ENCODE results near the gene FMN1.

FMN1 gene

DNA sequence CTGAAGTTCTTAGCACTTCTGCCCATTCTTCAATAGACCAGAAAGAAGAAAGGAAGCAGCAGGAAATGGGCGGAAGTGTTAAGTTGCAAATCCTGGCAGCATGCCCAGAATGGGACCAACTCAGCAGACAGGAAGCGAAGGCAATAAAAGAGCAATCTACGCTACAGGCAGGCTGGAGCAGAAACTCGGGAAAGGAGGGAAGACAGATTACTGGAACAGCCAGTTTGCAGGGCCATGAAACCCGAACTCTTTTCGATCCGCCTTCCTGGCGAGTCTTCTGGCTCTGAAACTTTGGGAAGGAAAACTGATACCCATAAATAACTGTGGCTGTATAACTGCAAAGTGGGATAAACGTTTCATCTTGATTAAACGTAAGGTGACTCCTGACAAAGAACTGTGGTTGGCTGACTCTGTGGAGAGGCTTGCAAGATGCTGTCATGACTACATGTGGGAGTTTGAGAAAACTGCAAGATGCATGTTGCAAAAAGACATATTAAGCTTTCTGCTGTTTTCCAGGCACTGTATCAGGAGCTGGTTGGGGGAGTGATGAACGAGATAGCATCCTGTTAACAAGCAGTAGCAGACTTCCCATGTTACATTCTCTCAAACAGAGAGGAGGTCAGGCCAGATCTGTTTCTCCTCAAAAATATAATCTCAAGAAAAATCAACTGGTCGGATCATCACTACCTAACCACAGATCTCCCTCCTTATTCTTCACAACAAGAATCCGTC, 67.8 kb downstream of the FMN1 start:
- H3K9me3 ChIP-seq (ENCODE audit: control insufficient read depth in 2 of 2, low read length in 2 of 2) = no peaks in the 10 kb centered on the region
- H3K4me1 ChIP-seq (ENCODE audit: control insufficient read depth in 2 of 2, insufficient read depth in 2 of 2, low read length in 2 of 2) = peaks cover 12 to 13% of the 10 kb centered on the region in 2 donors
- no peaks in the 10 kb centered on the region for H3K27me3 ChIP-seq (ENCODE audit: control insufficient read depth in 2 of 2, insufficient read depth in 2 of 2, low read length in 2 of 2)
- H3K4me3 ChIP-seq (ENCODE audit: low read length in 2 of 2) = peak overlapping the region in 1 of 2 donors; percentile 46
- no peak overlapping the region for H3K9ac ChIP-seq (ENCODE audit: low read depth in 1 of 2, low read length in 2 of 2)
- no peaks in the 10 kb centered on the region for H3K36me3 ChIP-seq (ENCODE audit: control insufficient read depth in 2 of 2, insufficient read depth in 2 of 2, low read length in 2 of 2)
- peak overlapping the region; percentile 38 to 48 for H3K27ac ChIP-seq (ENCODE audit: low read depth in 2 of 2, low read length in 2 of 2)

- no peak overlapping the region for H3K4me3 ChIP-seq (ENCODE audit: low read length in 2 of 2)
- peak overlapping the region in 1 of 2 donors; percentile 34 for H3K27ac ChIP-seq (ENCODE audit: low read depth in 2 of 2, low read length in 2 of 2)
- no peaks in the 10 kb centered on the region for H3K27me3 ChIP-seq (ENCODE audit: control insufficient read depth in 2 of 2, insufficient read depth in 2 of 2, low read length in 2 of 2)
- H3K36me3 ChIP-seq (ENCODE audit: control insufficient read depth in 2 of 2, insufficient read depth in 2 of 2, low read length in 2 of 2) = no peaks in the 10 kb centered on the region
- no peaks in the 10 kb centered on the region for H3K9me3 ChIP-seq (ENCODE audit: control insufficient read depth in 2 of 2, low read length in 2 of 2)
- H3K9ac ChIP-seq (ENCODE audit: low read depth in 1 of 2, low read length in 2 of 2) = no peak overlapping the region
- H3K4me1 ChIP-seq (ENCODE audit: control insufficient read depth in 2 of 2, insufficient read depth in 2 of 2, low read length in 2 of 2) = peaks cover 8 to 10% of the 10 kb centered on the region in 2 donors
Measured at GRCh38 chr15:33125894-33126537, 68.5 kb downstream of the FMN1 start.

- Histone ChIP-seq H3K9ac (ENCODE audit: low read depth in 1 of 2, low read length in 2 of 2) (no peak overlapping the region), H3K27ac (ENCODE audit: low read depth in 2 of 2, low read length in 2 of 2) (no peak overlapping the region), H3K4me1 (ENCODE audit: control insufficient read depth in 2 of 2, insufficient read depth in 2 of 2, low read length in 2 of 2) (peaks cover 8 to 10% of the 10 kb centered on the region in 2 donors), H3K36me3 (ENCODE audit: control insufficient read depth in 2 of 2, insufficient read depth in 2 of 2, low read length in 2 of 2) (no peaks in the 10 kb centered on the region), H3K27me3 (ENCODE audit: control insufficient read depth in 2 of 2, insufficient read depth in 2 of 2, low read length in 2 of 2) (no peaks in the 10 kb centered on the region), H3K9me3 (ENCODE audit: control insufficient read depth in 2 of 2, low read length in 2 of 2) (no peaks in the 10 kb centered on the region), H3K4me3 (ENCODE audit: low read length in 2 of 2) (no peak overlapping the region)
Measured at GRCh38 chr15:33124811-33125210, 69.7 kb downstream of the FMN1 start.

DNA sequence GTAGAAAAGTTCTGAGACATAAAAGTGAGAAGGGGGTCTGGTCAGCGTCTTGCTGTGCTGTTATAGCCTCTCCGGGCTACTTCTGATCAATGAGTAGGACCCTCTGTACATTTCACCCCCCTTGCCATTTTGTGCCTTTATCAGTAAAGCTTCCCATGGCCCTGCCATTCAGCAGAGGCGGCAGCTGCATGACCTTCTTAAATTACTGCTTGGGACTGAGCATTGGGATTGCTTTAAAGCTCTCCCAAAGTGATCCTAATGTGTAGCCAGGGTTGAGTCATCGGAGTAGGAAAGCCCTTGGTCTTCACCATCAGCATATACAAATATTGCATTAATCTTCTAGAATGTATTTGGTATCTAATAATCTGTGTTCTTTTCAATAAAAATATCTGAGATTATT, 70.2 kb downstream of the FMN1 start:
- Histone ChIP-seq H3K4me1 (ENCODE audit: control insufficient read depth in 2 of 2, insufficient read depth in 2 of 2, low read length in 2 of 2) (peaks cover 8 to 10% of the 10 kb centered on the region in 2 donors), H3K4me3 (ENCODE audit: low read length in 2 of 2) (no peak overlapping the region), H3K27me3 (ENCODE audit: control insufficient read depth in 2 of 2, insufficient read depth in 2 of 2, low read length in 2 of 2) (no peaks in the 10 kb centered on the region), H3K27ac (ENCODE audit: low read depth in 2 of 2, low read length in 2 of 2) (no peak overlapping the region), H3K9me3 (ENCODE audit: control insufficient read depth in 2 of 2, low read length in 2 of 2) (no peaks in the 10 kb centered on the region), H3K36me3 (ENCODE audit: control insufficient read depth in 2 of 2, insufficient read depth in 2 of 2, low read length in 2 of 2) (no peaks in the 10 kb centered on the region), H3K9ac (ENCODE audit: low read depth in 1 of 2, low read length in 2 of 2) (no peak overlapping the region)

DNA sequence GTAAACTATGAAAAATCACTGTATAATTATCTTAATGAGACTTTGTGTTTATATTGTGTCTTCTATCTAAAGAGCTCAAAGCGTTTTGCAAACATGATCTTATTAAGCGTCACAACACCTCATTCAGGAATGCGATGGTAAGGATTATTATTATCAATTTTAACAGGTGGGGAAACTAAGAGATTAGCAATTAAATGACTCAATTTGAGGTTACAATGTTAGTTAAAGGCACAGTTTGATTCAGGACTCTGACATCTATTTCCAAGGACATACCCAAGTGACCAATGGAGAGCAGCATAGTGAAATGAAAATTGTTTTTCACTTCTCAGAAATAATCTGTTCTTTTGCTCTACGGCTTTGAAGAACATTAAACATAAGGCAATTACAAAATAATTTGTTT, 74.6 kb downstream of the FMN1 start:
- Histone ChIP-seq H3K4me1 (ENCODE audit: control insufficient read depth in 2 of 2, insufficient read depth in 2 of 2, low read length in 2 of 2) (no peaks in the 10 kb centered on the region), H3K9me3 (ENCODE audit: control insufficient read depth in 2 of 2, low read length in 2 of 2) (no peaks in the 10 kb centered on the region), H3K36me3 (ENCODE audit: control insufficient read depth in 2 of 2, insufficient read depth in 2 of 2, low read length in 2 of 2) (no peaks in the 10 kb centered on the region)

DNA sequence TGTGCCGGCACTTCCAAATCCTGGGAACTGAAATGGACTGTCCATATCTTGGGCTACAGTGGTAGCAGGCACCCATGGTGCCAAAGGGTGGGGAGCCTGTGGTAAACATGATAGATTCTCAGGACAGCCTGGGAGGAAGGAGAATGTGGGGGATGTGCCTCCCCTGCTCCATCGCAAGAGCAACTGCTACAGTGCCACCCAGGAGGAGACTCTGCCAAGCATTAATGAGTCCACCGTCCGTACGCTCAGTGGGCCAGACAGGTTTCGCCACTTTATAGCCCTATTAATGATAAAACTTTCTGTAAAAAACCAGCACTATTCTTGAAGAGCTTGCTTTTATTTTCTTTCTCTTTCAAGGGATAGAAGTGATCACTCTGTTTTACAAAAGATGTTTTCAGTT, 75.2 kb downstream of the FMN1 start:
- Histone ChIP-seq H3K27ac (ENCODE audit: low read depth in 2 of 2, low read length in 2 of 2) (no peak overlapping the region), H3K9me3 (ENCODE audit: control insufficient read depth in 2 of 2, low read length in 2 of 2) (no peaks in the 10 kb centered on the region), H3K4me1 (ENCODE audit: control insufficient read depth in 2 of 2, insufficient read depth in 2 of 2, low read length in 2 of 2) (no peaks in the 10 kb centered on the region), H3K4me3 (ENCODE audit: low read length in 2 of 2) (no peak overlapping the region), H3K36me3 (ENCODE audit: control insufficient read depth in 2 of 2, insufficient read depth in 2 of 2, low read length in 2 of 2) (no peaks in the 10 kb centered on the region), H3K27me3 (ENCODE audit: control insufficient read depth in 2 of 2, insufficient read depth in 2 of 2, low read length in 2 of 2) (no peaks in the 10 kb centered on the region), H3K9ac (ENCODE audit: low read depth in 1 of 2, low read length in 2 of 2) (no peak overlapping the region)

More for the DNA sequence above, 74.6 kb downstream of the FMN1 start:
- no peak overlapping the region for H3K27ac ChIP-seq (ENCODE audit: low read depth in 2 of 2, low read length in 2 of 2)
- H3K4me3 ChIP-seq (ENCODE audit: low read length in 2 of 2) = no peak overlapping the region
- H3K27me3 ChIP-seq (ENCODE audit: control insufficient read depth in 2 of 2, insufficient read depth in 2 of 2, low read length in 2 of 2) = no peaks in the 10 kb centered on the region
- no peak overlapping the region for H3K9ac ChIP-seq (ENCODE audit: low read depth in 1 of 2, low read length in 2 of 2)

DNA sequence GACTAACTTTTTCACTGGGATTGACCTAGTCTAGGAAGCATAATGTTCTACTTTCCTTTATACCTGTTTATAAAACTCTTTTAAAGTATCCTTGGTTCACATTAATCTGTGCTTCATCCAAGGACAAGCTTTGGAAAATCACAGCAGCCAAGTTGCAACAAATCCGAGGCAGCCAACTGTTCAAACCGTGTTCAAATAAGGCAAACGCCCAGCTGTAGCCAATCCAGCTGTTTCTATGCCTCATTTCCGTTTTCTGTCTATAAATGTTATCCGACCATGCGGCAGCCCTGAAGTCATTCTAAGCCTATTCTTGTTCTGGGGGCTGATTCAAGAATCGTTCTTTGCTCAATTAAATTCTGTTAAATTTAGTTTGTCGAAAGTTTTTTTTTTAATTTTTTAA, 78.3 kb downstream of the FMN1 start:
- Histone ChIP-seq H3K36me3 (ENCODE audit: control insufficient read depth in 2 of 2, insufficient read depth in 2 of 2, low read length in 2 of 2) (no peaks in the 10 kb centered on the region), H3K4me3 (ENCODE audit: low read length in 2 of 2) (no peak overlapping the region), H3K9me3 (ENCODE audit: control insufficient read depth in 2 of 2, low read length in 2 of 2) (no peaks in the 10 kb centered on the region), H3K27me3 (ENCODE audit: control insufficient read depth in 2 of 2, insufficient read depth in 2 of 2, low read length in 2 of 2) (no peaks in the 10 kb centered on the region), H3K27ac (ENCODE audit: low read depth in 2 of 2, low read length in 2 of 2) (no peak overlapping the region), H3K4me1 (ENCODE audit: control insufficient read depth in 2 of 2, insufficient read depth in 2 of 2, low read length in 2 of 2) (peaks cover 0 to 3% of the 10 kb centered on the region in 2 donors), H3K9ac (ENCODE audit: low read depth in 1 of 2, low read length in 2 of 2) (no peak overlapping the region)

GRCh38 chr15:33115191-33115861, 79.2 kb downstream of the FMN1 start:
- H3K36me3 ChIP-seq (ENCODE audit: control insufficient read depth in 2 of 2, insufficient read depth in 2 of 2, low read length in 2 of 2) = no peaks in the 10 kb centered on the region
- peaks cover 0 to 5% of the 10 kb centered on the region in 2 donors for H3K4me1 ChIP-seq (ENCODE audit: control insufficient read depth in 2 of 2, insufficient read depth in 2 of 2, low read length in 2 of 2)
- H3K27me3 ChIP-seq (ENCODE audit: control insufficient read depth in 2 of 2, insufficient read depth in 2 of 2, low read length in 2 of 2) = no peaks in the 10 kb centered on the region
- H3K27ac ChIP-seq (ENCODE audit: low read depth in 2 of 2, low read length in 2 of 2) = no peak overlapping the region
- H3K4me3 ChIP-seq (ENCODE audit: low read length in 2 of 2) = no peak overlapping the region
- no peaks in the 10 kb centered on the region for H3K9me3 ChIP-seq (ENCODE audit: control insufficient read depth in 2 of 2, low read length in 2 of 2)
- H3K9ac ChIP-seq (ENCODE audit: low read depth in 1 of 2, low read length in 2 of 2) = no peak overlapping the region

DNA sequence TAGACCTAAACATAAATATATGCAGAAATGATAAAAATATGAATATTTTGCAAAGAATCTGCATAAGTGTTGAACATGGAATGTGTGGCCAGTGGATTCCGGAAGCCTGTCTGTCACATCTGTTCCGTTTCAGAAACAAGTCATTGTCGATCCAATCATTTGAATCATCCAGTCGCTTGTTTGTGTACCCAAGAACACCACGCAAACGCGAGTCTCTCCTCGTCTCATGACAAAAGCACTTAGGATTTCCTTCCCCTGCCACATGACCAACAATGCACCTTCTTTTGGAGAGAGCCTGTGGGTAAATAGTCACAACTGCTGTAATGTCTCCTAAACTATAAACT, 80.2 kb downstream of the FMN1 start:
- peaks cover 0 to 5% of the 10 kb centered on the region in 2 donors for H3K4me1 ChIP-seq (ENCODE audit: control insufficient read depth in 2 of 2, insufficient read depth in 2 of 2, low read length in 2 of 2)
- no peak overlapping the region for H3K4me3 ChIP-seq (ENCODE audit: low read length in 2 of 2)
- no peaks in the 10 kb centered on the region for H3K9me3 ChIP-seq (ENCODE audit: control insufficient read depth in 2 of 2, low read length in 2 of 2)
- no peaks in the 10 kb centered on the region for H3K36me3 ChIP-seq (ENCODE audit: control insufficient read depth in 2 of 2, insufficient read depth in 2 of 2, low read length in 2 of 2)
- no peak overlapping the region for H3K9ac ChIP-seq (ENCODE audit: low read depth in 1 of 2, low read length in 2 of 2)
- no peak overlapping the region for H3K27ac ChIP-seq (ENCODE audit: low read depth in 2 of 2, low read length in 2 of 2)
- no peaks in the 10 kb centered on the region for H3K27me3 ChIP-seq (ENCODE audit: control insufficient read depth in 2 of 2, insufficient read depth in 2 of 2, low read length in 2 of 2)

- Histone ChIP-seq H3K27me3 (ENCODE audit: control insufficient read depth in 2 of 2, insufficient read depth in 2 of 2, low read length in 2 of 2) (no peaks in the 10 kb centered on the region), H3K4me1 (ENCODE audit: control insufficient read depth in 2 of 2, insufficient read depth in 2 of 2, low read length in 2 of 2) (peaks cover 0 to 5% of the 10 kb centered on the region in 2 donors), H3K4me3 (ENCODE audit: low read length in 2 of 2) (no peak overlapping the region), H3K36me3 (ENCODE audit: control insufficient read depth in 2 of 2, insufficient read depth in 2 of 2, low read length in 2 of 2) (no peaks in the 10 kb centered on the region), H3K9ac (ENCODE audit: low read depth in 1 of 2, low read length in 2 of 2) (no peak overlapping the region), H3K9me3 (ENCODE audit: control insufficient read depth in 2 of 2, low read length in 2 of 2) (no peaks in the 10 kb centered on the region), H3K27ac (ENCODE audit: low read depth in 2 of 2, low read length in 2 of 2) (no peak overlapping the region)
Measured at GRCh38 chr15:33113666-33114373, 80.7 kb downstream of the FMN1 start.
